Endothelial cell of umbilical vein (primary cell): ENCODE measurements around the gene DAZL. TPM values are rescaled to one million over a fixed set of nuclear protein-coding genes. Genes with fewer than 3 reads are reported as not detected.

ENCODE experiments used
- BruUV-seq: library from RNA; stranded (reverse); fragments of 400-500 nt; replicated peaks from 2 replicates; lab custom pipeline; 2021; lab: Mats Ljungman, UMichigan
- CTCF ChIA-PET: fragments of 300-600, 350-600 bp; sonication (Branson Sonifier 250); formaldehyde crosslinking; loops from one replicate; lab custom pipeline; 2021; ENCODE audit warnings: antibody characterized with exemption, inconsistent platforms; lab: Charles Lee
- POLR2A ChIA-PET: fragments of 300-600, 350-600 bp; sonication (Branson Sonifier 250); formaldehyde crosslinking; loops from one replicate; lab custom pipeline; 2021; ENCODE audit warnings: antibody characterized with exemption, inconsistent platforms; lab: Charles Lee
- DNase-seq: peaks from one replicate; pipeline ENCODE4 v3.0.0-alpha.2; 2011; ENCODE audit warnings: low read depth, low spot score
- FAIRE-seq: peaks from 2 replicates; lab custom pipeline; 2011; peaks lifted over from hg19 to GRCh38; lab: Jason Lieb, UNC
- H2AFZ ChIP-seq: 2 replicates; pipeline ENCODE4 v1.6.0; 2012; ENCODE audit warnings: low read depth, low read length, control low read depth, inconsistent platforms
- H3K27ac ChIP-seq: 2 replicates; pipeline ENCODE4 v1.5.1; 2011; ENCODE audit warnings: low read depth, mild to moderate bottlenecking, control low read depth, low read length, moderate library complexity; ENCODE audit not compliant: insufficient read depth
- H3K27me3 ChIP-seq, 2 experiments: 2 replicates each; pipeline versions ENCODE4 v1.6.0 to v1.6.1; 2011; ENCODE audit warnings: low read length in 2 of 2, mixed read lengths in 1 of 2; ENCODE audit not compliant: control insufficient read depth in 2 of 2, insufficient read depth in 2 of 2
- H3K36me3 ChIP-seq, 2 experiments: 2 replicates in 1 of 2; 3 replicates in 1 of 2; pipeline ENCODE4 v1.5.1; 2011; ENCODE audit warnings: low read length in 2 of 2, mild to moderate bottlenecking in 1 of 2, moderate library complexity in 1 of 2; ENCODE audit not compliant: control insufficient read depth in 2 of 2, insufficient read depth in 2 of 2; ENCODE audit errors: extremely low read depth in 1 of 2
- H3K4me1 ChIP-seq: 3 replicates; pipeline ENCODE4 v1.5.1; 2011; ENCODE audit warnings: mild to moderate bottlenecking, low read length; ENCODE audit not compliant: control insufficient read depth, insufficient read depth; ENCODE audit errors: extremely low read depth
- H3K4me2 ChIP-seq: 2 replicates; pipeline ENCODE4 v1.6.1; 2011; ENCODE audit warnings: low read length, control low read depth, mixed read lengths; ENCODE audit not compliant: insufficient read depth
- H3K4me3 ChIP-seq, 3 experiments: fragments of 200-600 bp in 1 of 3; sonication (generic), shearing (Covaris generic) in 1 of 3; replicated peaks in 1 of 3; 2 replicates each; pipeline ENCODE4 v1.5.1; 2011 to 2016; ENCODE audit warnings: control low read depth in 3 of 3, low read length in 3 of 3, mild to moderate bottlenecking in 2 of 3, inconsistent platforms in 1 of 3, low read depth in 1 of 3, moderate library complexity in 1 of 3; ENCODE audit not compliant: insufficient read depth in 1 of 3
- H3K79me2 ChIP-seq: 2 replicates; pipeline ENCODE4 v1.6.0; 2012; ENCODE audit warnings: low read length, inconsistent platforms; ENCODE audit not compliant: control insufficient read depth, insufficient read depth
- H3K9ac ChIP-seq: replicated peaks from 2 replicates; pipeline ENCODE3; 2011; ENCODE audit warnings: low read length, control low read depth; ENCODE audit not compliant: insufficient read depth; ENCODE audit errors: extremely low read depth
- H3K9me1 ChIP-seq: replicated peaks from 3 replicates; pipeline ENCODE4 v1.6.0; 2011; ENCODE audit warnings: mild to moderate bottlenecking, low read length; ENCODE audit not compliant: control insufficient read depth, insufficient read depth; ENCODE audit errors: extremely low read depth
- H3K9me3 ChIP-seq: replicated peaks from 2 replicates; pipeline ENCODE4 v1.5.1; 2012; ENCODE audit warnings: low read length, inconsistent platforms; ENCODE audit not compliant: control insufficient read depth, insufficient read depth
- H4K20me1 ChIP-seq: replicated peaks from 2 replicates; pipeline ENCODE3; 2011; ENCODE audit warnings: mild to moderate bottlenecking, low read length; ENCODE audit not compliant: control insufficient read depth, insufficient read depth; ENCODE audit errors: extremely low read depth
- EZH2 ChIP-seq: IDR thresholded peaks from 2 replicates; pipeline ENCODE4 v1.6.1; 2012; ENCODE audit warnings: borderline replicate concordance, low read depth, mild to moderate bottlenecking, moderate library complexity, low read length, inconsistent platforms; ENCODE audit not compliant: severe bottlenecking
- FOS ChIP-seq: IDR thresholded peaks from 2 replicates; pipeline ENCODE4 v1.6.1; 2011; ENCODE audit warnings: mild to moderate bottlenecking, low read length, moderate library complexity, borderline replicate concordance; ENCODE audit not compliant: insufficient read depth
- GATA2 ChIP-seq: IDR thresholded peaks from 2 replicates; pipeline ENCODE4 v1.7.0; 2011; ENCODE audit warnings: low read depth, mild to moderate bottlenecking, moderate library complexity, mixed read lengths, low read length; ENCODE audit not compliant: insufficient read length, insufficient read depth
- JUN ChIP-seq: IDR thresholded peaks from 2 replicates; pipeline ENCODE4 v1.6.1; 2011; ENCODE audit warnings: borderline replicate concordance, low read depth; ENCODE audit not compliant: insufficient read length, insufficient read depth
- MAX ChIP-seq: IDR thresholded peaks from 2 replicates; pipeline ENCODE4 v1.6.1; 2011; ENCODE audit not compliant: insufficient read depth, insufficient read length
- MYC ChIP-seq: IDR thresholded peaks from one replicate; pipeline ENCODE4 v1.6.1; 2011; ENCODE audit warnings: mild to moderate bottlenecking, low read depth, low read length
- POLR2A ChIP-seq: IDR thresholded peaks from 2 replicates; pipeline ENCODE4 v1.6.1; 2012; ENCODE audit warnings: low read depth, mild to moderate bottlenecking, control low read depth, low read length
- POLR2AphosphoS5 ChIP-seq: IDR thresholded peaks from 2 replicates; pipeline ENCODE4 v1.6.1; 2012; ENCODE audit warnings: low read depth, mild to moderate bottlenecking, control low read depth, low read length, moderate library complexity; ENCODE audit not compliant: insufficient read depth
- dilution Hi-C: fragments of 300-500 bp; cut with MboI; formaldehyde crosslinking; loops from one replicate; pipeline ENCODE4 v1.15.0; 2019; ENCODE audit warnings: low sequenced_read_pairs; ENCODE audit not compliant: extremely low pct_ligation_motif_present
- intact Hi-C: fragments of 100-400 bp; cut with micrococcal nuclease; formaldehyde crosslinking; loops from one replicate; pipeline ENCODE4 v1.10.0; 2022
- polyA plus RNA-seq, 4 experiments: library from polyadenylated mRNA; depleted of rRNA in 3 of 4; stranded (reverse) in 3 of 4; unstranded in 1 of 4; fragments of >200 nt; gene quantifications; 2 replicates each; pipeline versions ENCODE4 v1.2.1 to v1.2.3, GENCODE V29; 2011 to 2012; ENCODE audit warnings: missing spikeins in 1 of 4
- total RNA-seq: library from RNA; stranded (reverse); gene quantifications from 2 replicates; pipeline ENCODE4 v1.2.3, GENCODE V29; 2021
- TF ChIP-seq, protein P1 (sequence below), 2 donors: IDR thresholded peaks; 1 replicate in 1 of 2; 2 replicates in 1 of 2; pipeline ENCODE4 v1.5.1; 2011; ENCODE audit warnings: low read length in 2 of 2, mild to moderate bottlenecking in 2 of 2, moderate library complexity in 2 of 2, control low read depth in 1 of 2, inconsistent platforms in 1 of 2, low read depth in 1 of 2; ENCODE audit not compliant: insufficient read depth in 1 of 2; ENCODE audit errors: extremely low read depth in 1 of 2

DAZL gene
- total and polyA plus RNA-seq, 2 donors (not counting 3 experiments of a cell fraction or from before 2014, with no cell fraction given), result not detected

- no peak overlapping the region for H3K4me2 ChIP-seq
- H3K9ac ChIP-seq, result no peak overlapping the region
- TF ChIP-seq FOS (no peak), POLR2AphosphoS5 (no peak), EZH2 (no peak), MYC (no peak), GATA2 (no peak), MAX (no peak), JUN (no peak), POLR2A (no peak)
- TF ChIP-seq, protein P1, sequence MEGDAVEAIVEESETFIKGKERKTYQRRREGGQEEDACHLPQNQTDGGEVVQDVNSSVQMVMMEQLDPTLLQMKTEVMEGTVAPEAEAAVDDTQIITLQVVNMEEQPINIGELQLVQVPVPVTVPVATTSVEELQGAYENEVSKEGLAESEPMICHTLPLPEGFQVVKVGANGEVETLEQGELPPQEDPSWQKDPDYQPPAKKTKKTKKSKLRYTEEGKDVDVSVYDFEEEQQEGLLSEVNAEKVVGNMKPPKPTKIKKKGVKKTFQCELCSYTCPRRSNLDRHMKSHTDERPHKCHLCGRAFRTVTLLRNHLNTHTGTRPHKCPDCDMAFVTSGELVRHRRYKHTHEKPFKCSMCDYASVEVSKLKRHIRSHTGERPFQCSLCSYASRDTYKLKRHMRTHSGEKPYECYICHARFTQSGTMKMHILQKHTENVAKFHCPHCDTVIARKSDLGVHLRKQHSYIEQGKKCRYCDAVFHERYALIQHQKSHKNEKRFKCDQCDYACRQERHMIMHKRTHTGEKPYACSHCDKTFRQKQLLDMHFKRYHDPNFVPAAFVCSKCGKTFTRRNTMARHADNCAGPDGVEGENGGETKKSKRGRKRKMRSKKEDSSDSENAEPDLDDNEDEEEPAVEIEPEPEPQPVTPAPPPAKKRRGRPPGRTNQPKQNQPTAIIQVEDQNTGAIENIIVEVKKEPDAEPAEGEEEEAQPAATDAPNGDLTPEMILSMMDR (IDR thresholded peaks at IDR 0.05; ENCODE audit: extremely low read depth in 1 of 2, insufficient read depth in 1 of 2, low read depth in 1 of 2, low read length in 2 of 2), result no peak
- H3K27me3 ChIP-seq, result peaks cover 0 to 4% of the 10 kb centered on the region in 2 experiments
- ChIA-PET POLR2A (no interaction called here), CTCF (interaction anchor here (1.7 kb wide), 1 partner anchor 53 kb away, joined by 4 read pairs; no protein-coding TSS in a partner anchor)
- H3K4me3 ChIP-seq, result no peak overlapping the region
- H3K36me3 ChIP-seq, result no peaks in the 10 kb centered on the region
- H3K9me1 ChIP-seq, result no peaks in the 10 kb centered on the region
- DNase-seq, result no peak
- intact Hi-C loops, result no loop called here
- BruUV-seq, result no TSS peak
- no peaks in the 10 kb centered on the region for H3K79me2 ChIP-seq
- FAIRE-seq, result no peak
- no peaks in the 10 kb centered on the region for H3K9me3 ChIP-seq
- H2AFZ ChIP-seq, result no peak overlapping the region
- no peaks in the 10 kb centered on the region for H3K4me1 ChIP-seq
- dilution Hi-C loops, result no loop called here
- no peak overlapping the region for H3K27ac ChIP-seq
- no peaks in the 10 kb centered on the region for H4K20me1 ChIP-seq
These were observed 48.5 kb upstream of the DAZL start for GRCh38 chr3:16653712-16654111.
